ENCODE results near the gene FCHSD2. TPM values are rescaled to one million over a fixed set of nuclear protein-coding genes. Genes with fewer than 3 reads are reported as not detected.

Gene FCHSD2
- total RNA-seq, 4 donors from 2014 or later = 6.7 to 14.7 (median 8.5) TPM

GRCh38 chr11:73047773-73048371 is 94.2 kb downstream of the FCHSD2 start:
- 61 to 69% methylated on average over 2 of the region's 2 CpGs for WGBS, 2 donors
- TF ChIP-seq POLR2A (IDR thresholded peaks at IDR 0.05) = no peak
- DNase-seq (ENCODE audit: low spot score in 2 of 2) = no peak
- no peak overlapping the region for H3K4me3 ChIP-seq (ENCODE audit: low read depth, poor library complexity, severe bottlenecking)
- intact Hi-C loops (cut with DNase I; ENCODE audit: low total_unique reads) = loop anchor here (2.0 kb wide), 1 partner anchor 15 kb away; no protein-coding TSS in a partner anchor

- no peak overlapping the region for H3K4me3 ChIP-seq (ENCODE audit: low read depth, poor library complexity, severe bottlenecking)
- WGBS, 2 donors = 71 to 88% methylated on average over 2 of the region's 2 CpGs
- TF ChIP-seq POLR2A (IDR thresholded peaks at IDR 0.05) (no peak), CTCF (IDR thresholded peaks at IDR 0.05) (no peak)
- DNase-seq (ENCODE audit: low spot score in 2 of 2) = no peak
- intact Hi-C loops (cut with DNase I; ENCODE audit: low total_unique reads) = no loop called here
Measured at GRCh38 chr11:73040046-73040445, 102.1 kb downstream of the FCHSD2 start.

GRCh38 chr11:73034777-73035176 is 107.3 kb downstream of the FCHSD2 start:
- TF ChIP-seq POLR2A (IDR thresholded peaks at IDR 0.05) (no peak), CTCF (IDR thresholded peaks at IDR 0.05) (no peak)
- H3K4me3 ChIP-seq (ENCODE audit: low read depth, poor library complexity, severe bottlenecking) = no peak overlapping the region
- WGBS, 2 donors = 89 to 97% methylated on average over 1 of the region's 1 CpG
- no peak for DNase-seq (ENCODE audit: low spot score in 2 of 2)
- intact Hi-C loops (cut with DNase I; ENCODE audit: low total_unique reads) = no loop called here

- no peak for DNase-seq (ENCODE audit: low spot score in 2 of 2)
- WGBS, 2 donors = 65% methylated on average over 3 of the region's 3 CpGs
- intact Hi-C loops (cut with DNase I; ENCODE audit: low total_unique reads) = no loop called here
- no peak for TF ChIP-seq CTCF (IDR thresholded peaks at IDR 0.05)
- H3K4me3 ChIP-seq (ENCODE audit: low read depth, poor library complexity, severe bottlenecking) = no peak overlapping the region
Measured at GRCh38 chr11:73034331-73034730, 107.8 kb downstream of the FCHSD2 start.

- H3K4me3 ChIP-seq (ENCODE audit: low read depth, poor library complexity, severe bottlenecking) = no peak overlapping the region
- WGBS, 2 donors = 95 to 99% methylated on average over 3 of the region's 3 CpGs
- intact Hi-C loops (cut with DNase I; ENCODE audit: low total_unique reads) = no loop called here
- no peak for DNase-seq (ENCODE audit: low spot score in 2 of 2)
- no peak for TF ChIP-seq CTCF (IDR thresholded peaks at IDR 0.05)
- TF ChIP-seq POLR2A (IDR thresholded peaks at IDR 0.05) = no peak
Measured at GRCh38 chr11:73030130-73030529, 112.0 kb downstream of the FCHSD2 start.

- DNase-seq (ENCODE audit: low spot score in 2 of 2) = no peak
- no peak for TF ChIP-seq CTCF (IDR thresholded peaks at IDR 0.05)
- no peak for TF ChIP-seq POLR2A (IDR thresholded peaks at IDR 0.05)
- intact Hi-C loops (cut with DNase I; ENCODE audit: low total_unique reads) = no loop called here
- no peak overlapping the region for H3K4me3 ChIP-seq (ENCODE audit: low read depth, poor library complexity, severe bottlenecking)
- WGBS, 2 donors = 87 to 92% methylated on average over 2 of the region's 2 CpGs
Measured at GRCh38 chr11:73029403-73029802, 112.7 kb downstream of the FCHSD2 start.

Measured in lower leg skin (tissue), 4 donors.